GM21526 (cell line): ENCODE data around the gene MYBPHL.
A peak's percentile ranks its signal among the peaks of the same experiment; 100 is the strongest.
"Not testable (repeated sequence)": the region's sequence is repeated elsewhere in the genome, so short reads cannot be mapped to it uniquely, and the experiment has no call there.

Experiments
- ATAC-seq: cut with Tn5 transposase; IDR thresholded peaks from one replicate; pipeline ENCODE4 v1.9.1; 2021; ENCODE audit warnings: moderate library complexity; ENCODE audit not compliant: unreplicated experiment, low FRiP score

MYBPHL gene

GRCh38 chr1:109307274-109308021 is 637 bp upstream of the MYBPHL start:
- ATAC-seq = no peak

DNA sequence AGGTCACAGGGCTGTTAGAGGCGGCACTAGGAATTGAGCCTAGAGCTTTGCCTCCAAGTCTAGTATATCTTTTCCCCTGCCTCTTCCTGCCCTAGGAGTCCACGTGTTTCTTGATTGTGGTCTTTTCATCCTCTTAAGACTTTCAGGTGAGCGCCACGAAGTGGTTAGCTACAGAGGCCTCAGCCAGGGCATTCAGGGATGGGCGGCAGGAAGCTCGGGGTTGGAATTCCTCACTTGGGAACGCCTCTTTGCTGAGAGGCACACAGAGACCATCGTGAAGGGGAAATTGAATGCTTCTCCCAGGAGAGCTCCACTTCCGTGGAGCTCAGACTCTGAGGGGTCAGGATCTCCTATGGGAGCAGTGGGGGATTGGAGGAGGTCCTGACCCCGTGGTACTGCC is 820 bp downstream of the MYBPHL start:
- ATAC-seq = not testable (repeated sequence)

DNA sequence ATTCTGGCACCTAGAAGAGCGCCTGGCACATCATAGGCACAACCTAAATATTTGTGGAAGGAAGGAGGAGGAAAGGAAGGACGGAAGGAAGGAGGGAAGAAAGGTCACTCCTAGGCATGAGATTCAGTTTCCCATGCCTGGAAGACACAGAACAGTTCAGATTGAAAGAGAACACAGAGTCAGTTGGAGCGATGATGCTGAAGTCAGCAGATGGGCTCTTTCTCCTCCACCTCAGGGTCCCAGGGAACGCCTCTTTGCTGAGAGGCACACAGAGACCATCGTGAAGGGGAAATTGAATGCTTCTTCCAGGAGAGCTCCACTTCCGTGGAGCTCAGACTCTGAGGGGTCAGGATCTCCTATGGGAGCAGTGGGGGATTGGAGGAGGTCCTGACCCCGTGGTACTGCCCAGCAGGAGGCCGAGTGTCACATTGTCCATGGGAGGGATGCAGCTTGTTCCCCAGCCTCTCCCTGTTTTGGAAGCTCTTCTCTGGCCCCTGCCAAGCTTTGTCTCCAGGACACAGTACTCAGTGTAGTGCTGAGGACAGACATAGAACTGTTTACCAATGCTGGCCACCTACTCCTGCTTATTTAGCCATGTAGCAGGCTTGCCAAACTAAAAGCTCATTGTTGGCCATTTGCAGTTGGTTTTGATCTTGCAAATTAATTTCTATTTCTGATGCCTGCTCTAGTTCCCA is 2.4 kb downstream of the MYBPHL start:
- no peak for ATAC-seq

- no peak for ATAC-seq
Measured at GRCh38 chr1:109301874-109302273, 4.9 kb downstream of the MYBPHL start.

- ATAC-seq = no peak
Measured at GRCh38 chr1:109300650-109301151, 6.1 kb downstream of the MYBPHL start.

- no peak for ATAC-seq
Measured at GRCh38 chr1:109299558-109300343, 7.1 kb downstream of the MYBPHL start.

- no peak for ATAC-seq
Measured at GRCh38 chr1:109298666-109299557, 7.9 kb downstream of the MYBPHL start.

DNA sequence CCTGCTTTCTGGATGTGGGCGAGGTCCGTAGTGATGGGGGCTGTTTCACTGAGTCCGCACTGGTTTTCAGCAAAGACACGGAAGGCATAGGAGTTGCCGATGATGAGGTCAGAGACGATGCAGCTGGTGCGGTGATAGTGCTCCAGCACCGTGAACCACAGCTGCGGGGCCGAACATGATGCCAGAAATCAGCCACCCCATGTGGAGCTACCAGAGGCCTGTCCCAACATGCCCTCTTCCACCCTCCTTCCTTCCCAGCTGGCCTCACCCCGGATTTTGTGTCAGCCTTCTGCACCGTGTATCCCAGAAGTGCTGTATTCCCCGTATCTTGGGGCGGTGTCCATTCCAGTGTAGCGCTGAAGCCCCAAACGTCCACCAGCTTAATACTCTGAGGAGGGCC is 10.0 kb downstream of the MYBPHL start:
- ATAC-seq = no peak

DNA sequence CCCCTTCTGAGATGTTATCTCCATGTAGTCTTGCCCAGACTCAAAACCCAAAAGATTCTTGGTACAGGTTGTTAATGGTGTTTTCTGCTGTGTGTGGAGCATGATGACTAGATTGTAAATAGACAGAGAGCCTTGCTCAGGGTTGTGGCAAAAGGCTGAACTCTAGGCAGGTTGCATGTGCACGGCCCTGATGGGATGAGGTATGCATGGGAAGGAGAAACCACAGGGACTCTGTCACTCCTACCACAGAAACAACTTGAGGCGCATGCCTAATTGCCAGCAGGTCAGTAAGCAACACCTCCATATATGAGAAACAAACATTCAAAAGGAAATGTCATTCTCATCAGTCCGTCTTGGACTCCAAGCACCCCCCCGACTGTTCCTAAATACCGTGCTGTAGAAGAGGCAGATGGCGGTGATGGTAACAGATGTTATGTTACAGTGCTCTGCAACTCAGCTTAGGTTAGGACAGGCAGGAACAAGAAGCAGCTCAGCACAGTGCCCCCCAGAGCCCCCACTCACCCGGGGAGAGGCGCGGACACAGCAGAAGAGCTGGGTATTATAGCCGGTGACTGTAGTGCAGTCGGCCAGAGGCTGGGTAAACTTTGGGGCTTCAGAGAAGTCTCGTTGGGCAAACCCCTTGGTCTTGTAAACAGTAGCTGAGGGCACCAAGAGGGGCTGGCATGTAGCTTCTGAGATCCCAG is 10.9 kb downstream of the MYBPHL start:
- ATAC-seq = no peak

GRCh38 chr1:109294481-109294880 is 12.3 kb downstream of the MYBPHL start:
- ATAC-seq = no peak

GRCh38 chr1:109293026-109293425 is 13.8 kb downstream of the MYBPHL start:
- ATAC-seq = no peak

DNA sequence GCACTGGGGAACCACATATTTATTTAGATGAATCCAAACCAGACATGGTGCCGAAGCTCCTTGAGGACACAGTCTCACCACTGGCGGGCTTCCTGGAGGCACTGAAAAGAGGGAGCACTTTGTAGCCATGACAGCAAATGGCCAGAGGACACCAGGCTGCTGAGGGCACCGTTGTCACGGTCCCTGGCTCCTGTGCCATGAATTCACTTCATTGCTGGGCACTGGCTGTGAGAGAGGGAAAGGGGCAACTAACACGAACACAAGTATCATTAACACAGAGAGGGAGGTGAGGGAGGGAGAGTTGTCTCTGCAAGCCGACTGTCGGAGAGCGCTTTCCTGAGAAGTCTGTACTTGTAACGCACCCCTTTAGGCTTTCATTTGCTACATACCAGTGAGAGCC is 14.4 kb downstream of the MYBPHL start:
- ATAC-seq = no peak

DNA sequence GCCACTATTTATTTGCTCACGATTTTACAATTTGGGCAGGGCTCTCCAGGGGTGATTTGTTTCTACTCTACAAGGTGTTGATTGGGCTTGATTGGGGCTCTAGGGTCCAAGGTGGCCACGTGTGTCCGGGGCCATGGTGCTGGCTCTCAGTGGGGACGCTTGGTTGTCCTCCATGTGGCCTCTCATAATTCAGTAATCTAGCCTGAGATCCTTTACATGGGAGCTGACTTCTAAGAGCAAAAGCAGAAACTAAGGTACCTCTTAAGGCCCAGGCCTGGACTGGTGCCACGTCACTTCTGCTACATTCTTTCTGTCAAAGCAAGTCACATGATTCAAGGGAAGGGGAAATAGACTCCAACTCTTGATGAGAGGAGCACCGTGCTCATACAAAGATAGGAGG is 15.8 kb downstream of the MYBPHL start:
- ATAC-seq = no peak

DNA sequence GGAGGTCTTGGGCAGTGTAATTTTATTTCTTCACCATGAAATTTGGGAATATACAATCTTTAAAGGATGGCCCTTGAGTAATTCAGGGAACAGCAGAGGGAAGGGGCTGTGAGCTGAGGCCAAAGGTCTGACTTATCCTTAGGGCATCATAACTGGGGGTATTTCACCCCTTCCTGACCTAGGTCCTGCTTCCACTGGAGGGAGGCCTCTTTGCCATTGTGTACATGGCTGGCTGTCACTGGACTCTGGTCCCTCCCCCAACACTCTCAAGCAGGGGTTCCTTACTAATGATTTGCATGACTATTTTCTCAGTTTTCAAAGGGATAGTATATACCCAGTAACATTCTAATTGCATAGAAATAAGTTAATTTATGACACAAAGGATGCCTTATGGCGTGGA is 16.7 kb downstream of the MYBPHL start:
- ATAC-seq = no peak

DNA sequence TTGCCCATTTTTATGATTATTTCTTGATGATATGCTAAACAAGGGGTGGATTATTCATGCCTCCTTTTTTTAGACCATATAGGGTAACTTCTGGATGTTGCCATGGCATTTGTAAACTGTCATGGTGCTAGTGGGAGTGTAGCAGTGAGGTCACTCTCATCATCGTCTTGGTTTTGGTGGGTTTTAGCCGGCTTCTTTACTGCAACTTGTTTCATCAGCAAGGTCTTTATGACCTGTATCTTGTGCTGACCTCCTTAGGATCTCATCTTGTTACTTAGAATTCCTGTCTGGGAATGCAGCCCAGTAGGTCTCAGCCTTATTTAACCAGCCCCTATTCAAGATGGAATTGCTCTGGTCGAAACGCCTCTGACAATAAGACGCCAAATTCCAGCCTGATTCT is 20.0 kb downstream of the MYBPHL start:
- not testable (repeated sequence) for ATAC-seq

- peak; percentile 34 for ATAC-seq
Measured at GRCh38 chr1:109283748-109284600, 22.8 kb downstream of the MYBPHL start.

DNA sequence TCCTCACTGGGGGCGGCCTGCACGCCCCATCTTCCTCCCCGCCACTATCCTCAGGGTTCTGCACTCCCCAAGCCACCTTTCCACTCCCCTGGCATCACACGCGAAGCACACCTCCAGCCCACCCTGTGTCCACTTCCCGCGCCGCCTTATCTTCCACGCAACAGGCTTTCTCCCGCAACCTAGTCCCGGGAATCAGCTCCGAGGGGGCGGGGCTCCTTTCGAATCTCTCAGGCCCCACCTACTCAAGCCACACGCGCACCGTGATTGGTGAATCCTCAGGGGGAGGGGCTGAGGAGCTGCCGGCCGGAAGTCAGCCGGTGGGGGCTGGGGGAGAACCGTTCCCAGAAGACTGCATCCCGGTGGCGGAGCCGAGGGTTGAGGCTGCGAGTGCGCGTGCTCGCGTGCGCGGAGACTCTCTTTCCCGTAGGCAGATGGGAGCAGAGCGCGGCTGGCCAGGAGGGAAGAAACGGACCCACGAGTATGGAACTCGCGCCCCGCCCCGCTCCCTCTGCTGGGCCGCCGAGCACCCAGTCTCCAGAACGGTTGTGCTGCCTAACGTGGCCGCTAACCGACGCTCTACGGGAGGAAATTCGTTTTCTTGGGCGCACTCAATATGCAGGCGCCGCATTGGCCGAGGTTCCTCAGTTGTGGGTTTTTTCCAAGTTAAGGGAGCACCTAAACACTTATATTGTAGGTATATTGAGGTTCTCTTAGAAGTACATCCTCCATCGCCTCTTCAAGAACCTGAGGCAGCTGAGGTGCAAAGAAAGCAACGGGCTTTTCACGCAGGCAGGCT is 23.7 kb downstream of the MYBPHL start, which contains the start of gene PSRC1:
PSRC1 (minus strand) TSS at position 194 of the 796 bp plus-strand sequence.
- ATAC-seq = peak; percentile 89

DNA sequence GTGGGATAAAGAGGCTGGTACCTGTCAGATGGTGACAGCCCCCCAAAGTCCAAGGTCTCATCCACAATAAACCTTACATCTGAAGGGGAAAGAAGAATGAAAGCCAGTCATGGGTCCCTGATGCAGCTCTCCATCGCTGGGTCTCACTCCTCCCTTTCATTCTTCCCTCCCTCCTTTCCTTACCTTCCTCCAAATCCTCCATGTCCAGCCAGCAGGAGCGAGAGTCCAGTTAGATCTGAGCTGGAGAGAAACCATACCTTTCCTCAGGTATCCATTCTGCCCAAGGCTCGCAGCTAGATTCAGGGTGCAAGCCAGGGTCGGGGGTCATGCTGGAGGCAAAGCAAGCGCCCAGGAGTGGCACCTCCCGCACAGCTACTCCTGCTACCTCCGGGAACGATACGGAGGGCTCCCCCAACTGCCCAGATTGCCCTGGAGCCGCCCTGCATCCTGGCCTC is 24.3 kb downstream of the MYBPHL start:
- ATAC-seq = no peak
